Hepatic stellate cell (primary cell): Measurements from ENCODE around the gene FKBP9.
"Not testable (repeated sequence)": the region's sequence is repeated elsewhere in the genome, so short reads cannot be mapped to it uniquely, and the experiment has no call there.

Experiments used
- DNase-seq: peaks from one replicate; pipeline ENCODE4 v3.0.0; 2011; ENCODE audit warnings: low spot score

The FKBP9 gene, protein sequence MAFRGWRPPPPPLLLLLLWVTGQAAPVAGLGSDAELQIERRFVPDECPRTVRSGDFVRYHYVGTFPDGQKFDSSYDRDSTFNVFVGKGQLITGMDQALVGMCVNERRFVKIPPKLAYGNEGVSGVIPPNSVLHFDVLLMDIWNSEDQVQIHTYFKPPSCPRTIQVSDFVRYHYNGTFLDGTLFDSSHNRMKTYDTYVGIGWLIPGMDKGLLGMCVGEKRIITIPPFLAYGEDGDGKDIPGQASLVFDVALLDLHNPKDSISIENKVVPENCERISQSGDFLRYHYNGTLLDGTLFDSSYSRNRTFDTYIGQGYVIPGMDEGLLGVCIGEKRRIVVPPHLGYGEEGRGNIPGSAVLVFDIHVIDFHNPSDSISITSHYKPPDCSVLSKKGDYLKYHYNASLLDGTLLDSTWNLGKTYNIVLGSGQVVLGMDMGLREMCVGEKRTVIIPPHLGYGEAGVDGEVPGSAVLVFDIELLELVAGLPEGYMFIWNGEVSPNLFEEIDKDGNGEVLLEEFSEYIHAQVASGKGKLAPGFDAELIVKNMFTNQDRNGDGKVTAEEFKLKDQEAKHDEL

DNA sequence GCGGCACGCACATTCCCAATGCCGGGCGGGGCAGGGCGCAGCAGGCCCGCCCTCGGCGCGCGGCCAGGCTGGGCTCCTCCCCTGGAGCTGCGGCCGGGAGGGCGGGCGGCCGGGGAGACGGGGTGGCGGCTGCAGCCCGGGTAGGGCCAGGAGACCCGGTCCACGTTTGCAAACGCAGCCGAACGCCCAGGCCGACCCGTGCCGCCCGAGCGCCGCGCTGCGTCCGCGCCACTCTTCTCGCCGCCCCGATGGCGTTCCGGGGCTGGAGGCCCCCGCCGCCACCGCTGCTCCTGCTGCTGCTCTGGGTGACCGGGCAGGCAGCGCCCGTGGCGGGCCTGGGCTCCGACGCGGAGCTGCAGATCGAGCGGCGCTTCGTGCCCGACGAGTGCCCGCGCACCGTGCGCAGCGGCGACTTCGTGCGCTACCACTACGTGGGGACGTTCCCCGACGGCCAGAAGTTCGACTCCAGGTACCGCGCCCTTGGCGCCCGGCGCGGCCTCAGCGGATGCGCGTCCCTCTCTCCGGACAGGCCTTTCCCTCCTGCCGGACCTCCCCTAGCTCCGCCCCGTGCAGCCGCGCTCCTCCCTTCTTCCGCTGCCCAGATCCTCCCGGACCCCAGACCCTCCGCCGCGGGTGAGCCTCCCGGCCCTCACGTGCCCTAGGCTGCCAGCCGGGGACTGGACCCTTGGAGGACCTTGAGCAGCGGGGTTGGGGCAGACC, at the start of gene FKBP9:
TSS of gene FKBP9 (plus strand) at position 115 of the 720 bp plus-strand sequence. CDS start at position 249, 134 bp downstream.
- peak; percentile 96 for DNase-seq

DNA sequence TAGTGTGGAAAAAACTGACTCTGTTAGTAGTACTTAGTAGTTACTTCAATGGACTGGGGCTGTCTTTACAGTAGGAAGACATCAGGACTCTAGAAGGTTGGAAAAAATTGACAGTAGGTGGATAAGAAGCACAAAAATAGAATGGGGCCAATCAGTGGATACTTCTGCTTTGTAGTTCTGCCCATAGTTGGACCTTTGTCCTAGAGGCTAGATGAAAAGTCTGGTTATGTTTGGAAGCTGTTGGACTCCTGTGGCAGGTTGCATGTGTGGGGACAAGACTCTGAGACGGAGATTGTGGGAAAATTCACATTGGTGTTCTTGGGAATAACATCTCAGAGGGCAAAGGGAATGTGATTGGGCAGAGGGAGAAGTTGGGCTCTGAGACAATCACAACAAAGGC, 47.0 kb upstream of the FKBP9 start:
- DNase-seq: no peak

DNA sequence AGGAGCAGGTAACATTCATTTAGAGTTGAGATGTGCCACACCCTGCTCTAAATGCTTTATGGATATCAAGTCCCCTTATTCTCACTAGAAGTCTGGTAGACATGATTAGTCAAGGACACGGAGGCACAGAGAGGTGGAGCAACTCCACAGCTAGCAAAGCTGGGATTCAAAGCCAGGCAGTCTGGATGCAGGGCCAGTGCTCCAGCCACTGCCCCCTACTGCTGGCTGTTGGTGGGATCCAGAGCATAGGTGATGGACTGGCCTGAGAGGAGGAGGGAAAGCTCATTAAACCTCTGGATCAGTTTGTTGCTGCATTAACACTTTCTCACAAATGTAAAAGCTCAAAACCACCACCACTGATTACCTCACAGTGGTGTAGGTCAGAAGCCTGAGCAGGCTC, 43.1 kb upstream of the FKBP9 start:
- DNase-seq: no peak

DNA sequence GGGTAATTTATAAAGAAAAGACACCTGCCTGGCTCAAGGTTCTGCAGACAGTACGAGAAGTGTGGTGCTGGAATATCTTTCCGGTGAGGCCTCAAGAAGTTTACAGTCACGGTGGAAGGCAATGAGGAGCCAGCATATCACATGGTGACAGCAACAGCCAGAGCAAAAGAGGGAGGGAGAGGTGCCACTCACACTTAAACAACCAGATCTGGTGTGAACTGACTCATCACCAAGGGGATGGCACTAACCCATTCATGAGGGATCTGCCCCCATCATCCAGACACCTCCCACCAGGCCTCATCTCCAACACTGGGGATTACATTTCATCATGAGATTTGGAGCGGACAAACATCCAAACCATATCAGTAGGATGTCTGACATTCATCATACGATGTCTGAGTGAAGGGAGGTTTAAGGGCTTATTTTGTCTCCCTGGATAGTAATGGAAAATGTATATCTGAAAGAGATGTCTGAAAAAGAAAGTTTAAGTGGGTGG, 42.2 kb upstream of the FKBP9 start:
- no peak for DNase-seq

DNA sequence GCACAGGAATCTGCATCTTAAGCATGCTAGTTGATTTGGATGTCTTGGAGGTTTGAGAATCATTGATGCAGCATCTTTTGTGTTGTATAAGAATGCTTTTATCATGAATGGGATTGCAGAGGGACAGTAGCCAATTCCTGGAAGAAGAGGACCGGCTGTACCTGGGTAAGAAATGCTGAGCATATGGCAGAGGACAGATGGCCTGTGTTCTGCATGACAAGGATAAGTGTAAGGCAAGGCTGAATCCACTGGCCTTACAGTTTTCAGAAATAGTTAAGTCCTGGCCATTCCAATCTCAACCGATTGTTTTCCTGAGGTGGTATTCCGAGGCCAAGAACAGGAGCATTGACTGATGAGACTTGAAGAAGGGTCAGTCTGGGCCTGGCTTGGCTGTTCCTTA, 41.2 kb upstream of the FKBP9 start:
- no peak for DNase-seq

DNA sequence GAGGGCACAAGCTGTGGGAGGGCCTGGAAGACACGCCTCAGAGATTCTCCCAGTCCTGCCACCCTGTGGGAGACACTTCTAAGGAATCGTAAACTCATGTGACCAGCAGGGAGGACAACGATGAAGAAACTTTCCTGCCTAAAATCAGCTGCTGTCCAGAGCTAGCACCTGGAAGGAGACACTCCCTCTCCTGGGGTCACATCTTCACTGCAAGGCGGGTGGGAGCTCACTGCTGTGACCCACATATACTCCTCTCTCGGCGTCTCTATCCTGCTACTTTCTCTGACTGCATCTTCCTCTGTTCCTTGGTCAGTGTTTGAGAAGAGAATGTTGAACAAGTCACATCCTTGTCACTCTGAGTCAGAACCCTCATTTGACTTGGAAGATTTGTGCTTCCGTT, 40.2 kb upstream of the FKBP9 start:
- DNase-seq: not testable (repeated sequence)

DNA sequence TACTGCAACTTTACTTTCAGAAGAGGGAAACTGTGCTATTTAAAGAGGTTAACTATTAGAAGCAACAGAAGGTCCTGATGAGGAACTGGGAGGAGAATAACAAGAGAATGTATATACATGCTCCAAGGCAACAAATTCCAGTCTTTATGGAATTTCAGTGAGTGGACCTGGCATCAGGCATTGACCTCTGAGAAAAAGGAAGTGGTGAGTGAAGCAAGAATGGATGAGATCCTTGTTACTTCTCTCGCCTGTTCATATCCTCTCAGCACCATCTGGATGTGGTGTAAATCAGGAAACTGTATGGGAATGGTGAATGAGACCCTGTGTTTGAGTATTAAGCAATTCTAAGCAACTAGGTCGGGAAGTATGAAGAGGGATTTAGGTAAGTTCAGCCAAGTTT, 35.3 kb upstream of the FKBP9 start:
- no peak for DNase-seq

DNA sequence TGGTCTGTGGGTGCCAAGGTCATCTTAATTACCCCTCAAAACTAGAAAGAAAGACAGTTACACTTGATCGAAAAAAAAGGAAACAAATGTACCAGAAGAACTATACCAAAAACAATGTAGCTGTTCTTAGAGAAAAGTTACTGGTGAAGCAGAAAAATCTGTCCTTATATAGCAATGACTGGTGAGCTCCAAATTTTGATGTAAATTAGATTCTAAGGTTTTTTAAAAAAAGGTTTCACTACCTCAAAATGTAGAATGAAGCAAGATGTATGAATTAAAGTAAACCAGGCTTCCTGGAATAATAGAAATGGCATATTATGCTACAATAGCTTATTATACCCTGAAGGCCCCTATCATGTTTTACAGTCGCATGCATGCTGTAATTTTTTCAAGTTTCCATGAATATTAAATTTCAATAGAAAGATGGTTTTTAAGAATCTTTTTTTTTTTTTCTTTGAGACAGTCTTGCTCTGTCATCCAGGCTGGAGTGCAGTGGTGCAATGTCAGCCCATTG, 28.4 kb upstream of the FKBP9 start:
- no peak for DNase-seq

DNA sequence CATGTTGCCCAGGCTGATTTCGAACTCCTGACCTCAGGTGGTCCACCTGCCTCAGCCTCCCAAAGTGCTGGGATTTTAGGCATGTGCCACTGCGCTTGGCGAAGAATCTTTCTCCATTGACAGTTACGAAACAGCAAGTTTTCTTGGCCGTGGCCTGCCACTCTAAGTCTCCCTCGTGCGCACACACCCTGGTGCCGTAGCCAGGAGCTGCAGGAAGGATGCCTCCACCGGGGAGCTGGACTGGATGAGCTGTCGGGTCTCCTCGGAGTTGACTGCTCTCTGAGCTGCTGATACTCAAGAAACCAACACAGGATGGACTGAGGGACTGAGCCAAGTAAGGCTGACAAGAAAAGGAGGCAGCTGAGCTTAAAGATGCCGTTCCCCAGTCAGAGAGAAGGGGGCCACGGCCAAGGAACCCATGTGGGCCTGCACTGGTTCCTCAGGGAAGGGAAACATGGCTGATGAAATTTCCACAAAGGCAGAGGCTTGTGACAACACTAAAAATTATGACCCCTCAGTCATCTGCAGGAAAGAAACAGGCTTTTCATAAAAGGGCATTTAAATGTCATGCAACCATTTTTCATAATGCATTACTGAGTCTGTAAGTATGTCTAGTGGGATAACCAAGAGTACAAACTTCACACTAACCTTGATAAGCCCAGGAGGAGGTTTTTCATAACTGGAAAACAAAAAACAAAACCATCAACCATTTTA, 27.7 kb upstream of the FKBP9 start:
- no peak for DNase-seq

DNA sequence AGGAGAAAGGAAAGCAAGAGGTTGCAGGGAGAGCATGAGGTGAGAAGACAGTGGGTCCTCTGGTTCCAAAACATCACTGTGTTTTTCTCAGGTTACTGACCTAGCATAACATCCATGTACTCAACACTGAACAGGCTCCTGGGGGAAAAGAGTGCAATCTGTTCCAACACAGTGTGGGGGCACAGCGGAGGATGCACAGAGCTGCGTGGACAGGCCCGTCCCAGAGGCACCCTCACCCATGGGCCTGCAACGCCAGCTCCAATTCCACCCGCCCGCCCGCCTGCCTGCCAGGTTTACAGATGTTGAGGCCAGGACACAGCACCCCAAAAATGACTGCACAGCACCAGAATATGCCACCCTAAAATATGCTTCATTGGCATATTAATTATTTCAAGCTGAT, 26.9 kb upstream of the FKBP9 start:
- no peak for DNase-seq

DNA sequence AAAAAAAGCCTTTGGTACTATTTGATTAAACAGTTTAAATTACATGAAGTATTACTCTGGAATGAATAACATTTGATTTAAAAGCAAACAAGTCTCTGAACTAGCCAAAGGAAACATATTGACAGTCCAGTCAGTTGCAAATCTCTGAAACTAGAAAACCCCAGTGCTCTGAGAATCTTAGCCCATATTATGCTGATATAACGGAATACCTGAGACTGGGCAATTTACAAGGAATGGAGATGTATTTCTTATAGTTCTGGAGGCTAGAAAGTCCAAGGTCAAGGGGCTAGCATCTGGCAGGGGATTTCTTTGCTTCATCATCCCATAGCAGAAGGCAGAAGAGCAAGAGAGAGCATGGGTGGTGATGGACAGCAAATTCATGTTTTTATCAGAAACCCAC, 21.7 kb upstream of the FKBP9 start:
- no peak for DNase-seq

DNA sequence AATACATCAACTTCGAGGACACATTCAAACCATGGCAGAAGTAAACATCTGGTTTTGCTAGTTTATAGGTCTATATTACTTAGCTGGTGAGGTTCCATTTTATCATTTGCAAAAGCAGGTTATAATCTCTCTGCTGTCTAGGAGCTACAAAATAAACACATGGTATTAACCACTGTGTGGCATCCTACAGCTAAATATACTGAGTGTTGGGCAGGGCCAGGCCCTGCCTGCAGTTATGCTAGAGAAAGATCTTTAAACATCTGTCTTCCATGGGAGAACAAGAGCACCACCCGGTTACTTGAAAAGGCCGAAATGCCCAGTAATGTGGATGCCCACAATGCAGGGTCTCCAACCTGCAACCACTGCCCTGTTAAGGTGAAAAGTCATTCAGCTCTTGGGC, 20.6 kb upstream of the FKBP9 start:
- no peak for DNase-seq

DNA sequence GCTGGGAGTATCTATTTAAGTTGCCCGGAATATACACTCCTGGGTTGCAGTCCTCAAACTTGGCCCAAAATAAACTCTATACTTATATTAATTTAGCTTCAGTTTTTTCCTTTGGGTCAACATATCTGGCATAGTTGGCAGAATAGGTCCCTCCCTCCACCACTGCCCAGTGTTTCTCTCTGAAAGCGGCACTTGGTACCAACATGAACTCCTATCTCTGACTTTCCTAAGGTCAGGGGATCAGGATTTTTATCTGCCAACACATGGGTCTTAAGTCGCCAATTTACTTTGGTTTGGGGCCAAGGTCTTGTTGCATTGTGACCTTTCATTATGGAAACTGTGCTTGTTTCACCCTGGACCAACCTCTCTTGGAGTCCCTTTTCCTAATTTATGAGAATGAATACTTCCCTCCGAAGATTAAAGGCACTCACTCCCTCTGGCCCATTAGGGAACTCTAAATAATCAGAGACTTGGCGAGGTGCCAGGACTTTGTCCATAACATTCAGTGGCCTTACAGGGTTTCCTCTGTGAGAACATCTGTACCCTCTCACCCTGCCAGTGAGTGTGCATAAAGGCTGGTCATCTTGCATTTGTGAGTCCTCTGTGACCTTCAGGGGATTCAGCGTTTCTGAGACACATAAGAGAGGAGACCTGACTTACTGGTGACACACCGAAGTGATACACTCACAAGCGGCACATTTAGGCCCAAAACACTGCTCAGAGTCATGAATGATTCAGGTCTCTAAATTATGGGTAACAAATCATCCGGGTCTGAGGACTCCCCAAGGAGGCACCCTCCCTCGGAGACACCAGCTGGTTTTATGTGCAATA, 19.7 kb upstream of the FKBP9 start:
- no peak for DNase-seq

DNA sequence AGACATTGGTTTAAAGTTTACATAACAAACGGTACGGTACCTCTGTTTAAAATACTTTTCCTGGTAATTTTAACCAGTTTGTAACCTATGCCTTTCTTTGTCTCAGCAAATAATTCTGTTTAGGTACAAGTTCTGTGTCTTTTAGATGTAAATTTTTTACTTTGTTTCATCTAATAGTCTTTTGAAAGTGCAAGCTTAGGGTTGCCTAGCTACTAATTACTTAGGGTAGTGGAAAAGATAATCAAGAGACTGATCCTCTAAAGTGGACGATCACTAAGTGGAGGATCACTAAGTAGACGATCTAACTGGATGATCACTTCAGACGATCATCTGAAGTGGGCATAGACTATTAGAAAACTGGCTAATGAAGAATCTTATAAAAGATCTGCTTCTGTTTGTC, 16.1 kb upstream of the FKBP9 start:
- DNase-seq: no peak

DNA sequence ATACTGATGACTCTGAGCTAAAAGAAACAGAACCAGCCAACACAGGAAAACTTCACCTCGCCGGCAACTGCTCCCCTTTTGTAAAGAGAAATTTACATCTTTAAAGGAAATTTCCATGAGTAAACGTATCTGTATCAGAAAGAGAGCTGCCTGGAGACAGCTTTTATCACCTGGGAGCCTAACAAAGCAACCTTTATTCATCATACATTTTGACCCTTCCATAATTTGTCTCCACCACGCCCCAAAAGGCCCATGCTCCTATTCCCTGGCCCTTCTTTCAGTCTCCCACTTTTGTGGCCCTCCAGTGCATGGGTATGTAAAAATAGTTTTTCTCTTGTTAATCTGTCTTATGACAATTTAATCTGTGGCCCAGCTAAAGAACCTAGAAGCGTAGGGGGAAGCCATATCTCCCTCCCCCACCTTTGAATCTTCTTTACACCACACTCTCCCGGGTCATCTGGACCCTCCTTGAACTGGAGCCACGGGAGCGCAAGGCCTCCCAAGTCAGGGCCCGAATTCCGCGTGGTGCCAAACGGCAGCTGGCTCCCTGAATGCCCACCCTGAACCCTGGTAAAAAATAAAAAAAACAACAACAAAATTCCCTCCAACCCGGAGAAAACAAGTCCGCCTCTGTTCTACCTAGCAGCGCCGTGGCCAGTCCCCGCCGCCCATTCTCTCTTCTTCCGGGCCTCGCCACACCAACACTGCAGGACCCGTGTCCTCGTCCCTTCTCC, 15.4 kb upstream of the FKBP9 start:
- no peak for DNase-seq

DNA sequence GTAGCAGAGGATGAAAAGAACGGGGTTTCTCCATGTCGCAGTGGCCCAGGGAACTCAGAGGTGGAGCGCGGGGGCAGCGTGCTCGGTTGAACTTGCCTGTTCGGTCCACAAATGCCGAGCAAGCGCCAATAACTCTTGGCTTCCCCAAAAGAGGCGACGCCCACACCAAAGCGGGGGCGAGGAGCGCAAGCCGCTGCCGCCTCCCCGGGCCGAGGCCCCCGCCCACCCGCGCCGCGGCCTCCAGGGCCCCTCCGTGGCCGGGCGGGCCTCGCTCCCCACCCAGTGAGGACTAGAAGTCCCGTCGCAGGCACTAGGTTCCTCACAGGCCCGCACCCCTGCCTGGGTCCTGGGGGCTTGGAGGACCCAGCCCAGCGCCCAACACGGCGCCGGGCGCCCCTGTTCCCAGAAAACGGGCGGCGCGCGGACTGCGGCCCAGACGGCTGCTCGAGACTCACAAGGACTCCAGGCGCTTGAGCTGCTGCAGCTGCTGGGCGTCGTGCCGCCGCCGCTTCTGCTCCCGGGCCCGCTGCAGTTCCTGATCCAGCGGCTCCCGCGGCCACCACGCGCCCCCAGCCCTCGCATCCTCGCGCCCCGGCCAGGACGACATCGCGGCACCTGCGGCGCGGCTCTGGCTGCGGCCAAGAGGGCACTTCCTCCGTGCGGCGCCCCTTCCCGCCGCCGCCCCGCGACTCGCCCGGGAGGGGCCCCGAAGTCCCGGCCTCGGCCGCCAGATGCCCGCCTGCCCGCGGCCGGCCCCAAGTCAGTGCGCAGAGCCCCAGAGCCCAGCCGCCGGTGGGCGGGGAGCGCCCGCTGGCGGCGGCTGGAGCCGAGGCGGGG, 14.6 kb upstream of the FKBP9 start:
- DNase-seq: peak; percentile 88

DNA sequence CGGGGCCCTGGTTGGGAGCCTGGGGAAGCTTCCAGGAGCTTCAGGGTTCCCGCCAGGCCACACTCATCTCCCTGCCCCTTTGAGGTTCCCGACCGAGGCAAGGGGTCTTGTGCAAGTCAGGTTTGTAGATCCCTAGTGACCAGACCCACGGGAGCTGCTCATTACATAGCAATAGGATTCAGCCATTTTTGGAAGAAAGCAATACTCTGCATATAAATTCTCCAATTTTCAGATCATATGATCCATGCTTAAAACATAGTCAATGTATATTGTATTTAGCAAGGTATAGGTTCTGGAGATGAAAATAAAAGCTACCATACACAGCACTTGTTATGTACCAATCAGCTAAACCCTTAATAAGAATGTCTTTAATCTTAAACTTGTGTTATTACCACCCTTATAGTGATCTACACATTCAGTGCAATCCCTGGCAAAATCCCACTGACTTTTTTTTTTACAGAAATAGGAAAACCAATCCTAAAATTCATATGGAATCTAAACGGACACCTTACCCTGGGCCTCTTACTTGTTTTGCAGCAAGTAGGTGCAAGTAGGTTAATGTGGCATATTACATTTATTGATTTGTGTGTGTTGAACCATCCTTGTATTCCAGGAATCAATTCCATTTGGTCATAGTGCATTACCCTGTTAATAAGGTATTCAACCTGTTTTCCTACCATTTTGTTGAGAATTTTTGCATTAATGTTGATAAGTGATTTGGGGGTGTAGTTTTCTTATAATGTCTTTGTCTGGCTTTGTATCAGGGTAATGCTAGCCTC, 13.8 kb upstream of the FKBP9 start:
- DNase-seq: no peak

DNA sequence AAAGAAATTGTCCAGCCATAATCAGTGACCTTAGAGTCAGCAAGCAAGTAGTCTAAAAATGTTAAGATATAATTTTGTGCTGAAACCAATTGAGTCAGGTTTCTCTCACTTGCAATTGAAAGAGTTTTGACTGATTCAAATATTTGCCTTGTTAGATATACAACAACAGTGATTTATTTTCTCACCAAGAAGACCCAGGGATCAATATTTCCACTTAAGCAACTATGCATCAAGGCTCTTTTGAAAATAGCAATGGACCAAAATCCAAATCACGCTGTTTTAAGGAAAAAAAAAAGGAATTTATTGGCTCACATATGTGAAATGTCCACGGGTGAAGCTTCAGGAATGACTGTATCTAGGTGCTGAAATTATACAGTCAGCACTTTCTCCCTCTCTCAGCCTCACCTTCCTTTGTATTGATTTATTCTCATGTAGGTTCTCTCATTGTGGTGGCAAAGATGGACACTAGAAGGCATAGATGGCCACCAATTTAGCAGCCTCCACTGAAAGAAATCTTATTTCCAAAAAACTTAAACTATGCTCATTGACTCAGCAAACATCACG, 9.7 kb upstream of the FKBP9 start:
- DNase-seq: no peak

DNA sequence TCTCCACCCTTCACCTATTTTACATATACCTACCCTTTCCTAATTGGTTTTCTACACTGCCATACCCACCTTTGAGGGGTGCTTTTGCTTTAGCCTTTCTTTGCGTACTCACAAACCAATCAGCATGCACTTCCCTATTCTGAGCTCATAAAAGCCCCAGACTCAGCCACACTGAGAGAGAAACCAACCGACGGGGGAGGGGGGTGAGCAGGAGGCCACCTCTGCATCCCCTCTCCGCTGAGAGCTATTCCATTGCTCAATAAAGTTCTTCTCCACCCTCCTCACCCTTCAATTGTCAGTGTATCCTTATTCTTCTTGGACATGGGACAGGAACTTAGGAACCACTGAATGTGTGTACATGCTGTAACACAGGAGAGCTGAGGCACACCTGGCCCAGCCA, 9.0 kb upstream of the FKBP9 start:
- DNase-seq: no peak
